B cell (primary cell): ENCODE data around the gene SMCR8. TPM values are rescaled to one million over a fixed set of nuclear protein-coding genes. Genes with fewer than 3 reads are reported as not detected.

Experiments
- ATAC-seq: fragments of 200-7000 bp; cut with Tn5 transposase; one replicate; pipeline ENCODE4 v1.10.0; 2021; ENCODE audit warnings: low read depth, mild to moderate bottlenecking, moderate number of reproducible peaks, moderate library complexity
- CTCF ChIA-PET: fragments of 350-600 bp; sonication (Branson Sonifier 250); formaldehyde crosslinking; loops from one replicate; lab custom pipeline; 2021; ENCODE audit warnings: antibody characterized with exemption, inconsistent platforms; lab: Charles Lee
- POLR2A ChIA-PET: fragments of 350-600 bp; sonication (Branson Sonifier 250); formaldehyde crosslinking; loops from one replicate; lab custom pipeline; 2021; ENCODE audit warnings: antibody characterized with exemption; lab: Charles Lee
- DNase-seq: peaks from one replicate; pipeline ENCODE4 v3.0.0; 2013
- H2AFZ ChIP-seq: 2 replicates; pipeline ENCODE4 v1.6.1; 2012; ENCODE audit warnings: mild to moderate bottlenecking, low read depth, low read length; ENCODE audit not compliant: insufficient read depth, poor library complexity, severe bottlenecking
- H3K27ac ChIP-seq, 2 donors: 1 replicate in 1 of 2; 2 replicates in 1 of 2; pipeline ENCODE4 v1.5.1; 2012 to 2013; ENCODE audit warnings: low read length in 2 of 2, mild to moderate bottlenecking in 2 of 2, moderate library complexity in 1 of 2
- H3K27me3 ChIP-seq, 4 experiments: fragments of 200-600 bp in 1 of 4; sonication (generic) in 1 of 4; replicated peaks in 1 of 4; 1 replicate in 2 of 4; 2 replicates in 2 of 4; pipeline versions ENCODE4 v1.6.1 to v1.7.0; 2013 to 2016; ENCODE audit warnings: low read length in 3 of 4, mild to moderate bottlenecking in 2 of 4, mixed read lengths in 1 of 4, moderate library complexity in 1 of 4; ENCODE audit not compliant: insufficient read depth in 4 of 4, control insufficient read depth in 3 of 4; ENCODE audit errors: control extremely low read depth in 1 of 4
- H3K36me3 ChIP-seq, 2 experiments: replicated peaks in 1 of 2; 1 replicate in 1 of 2; 2 replicates in 1 of 2; pipeline versions ENCODE4 v1.6.1 to v1.7.1; 2013; ENCODE audit warnings: low read length in 1 of 2; ENCODE audit not compliant: insufficient read depth in 2 of 2, control insufficient read depth in 1 of 2; ENCODE audit errors: control extremely low read depth in 1 of 2, extremely low read depth in 1 of 2
- H3K4me1 ChIP-seq, 2 donors: fragments of 200-600 bp in 1 of 2; sonication (generic) in 1 of 2; 1 replicate in 1 of 2; 2 replicates in 1 of 2; pipeline versions ENCODE4 v1.5.1 to v1.6.1; 2013 to 2017; ENCODE audit warnings: low read length in 2 of 2; ENCODE audit not compliant: control insufficient read depth in 2 of 2, insufficient read depth in 2 of 2
- H3K4me2 ChIP-seq: replicated peaks from 2 replicates; pipeline ENCODE3; 2012; ENCODE audit warnings: mild to moderate bottlenecking, low read depth, low read length; ENCODE audit not compliant: poor library complexity, severe bottlenecking
- H3K4me3 ChIP-seq, 5 experiments: fragments of 200-600 bp in 1 of 5; sonication (generic) in 1 of 5; 1 replicate in 3 of 5; 2 replicates in 2 of 5; pipeline versions ENCODE4 v1.5.1 to v1.7.0; 2011 to 2016; ENCODE audit warnings: low read length in 4 of 5, mild to moderate bottlenecking in 4 of 5, low read depth in 2 of 5, control low read depth in 1 of 5, moderate library complexity in 1 of 5; ENCODE audit not compliant: insufficient read depth in 1 of 5; ENCODE audit errors: control extremely low read depth in 1 of 5, extremely low read depth in 1 of 5
- H3K79me2 ChIP-seq: fragments of 200-600 bp; sonication (generic); one replicate; pipeline ENCODE4 v1.6.0; 2016; ENCODE audit warnings: low read length; ENCODE audit not compliant: control insufficient read depth, insufficient read depth
- H3K9ac ChIP-seq: fragments of 200-600 bp; sonication (generic); 2 replicates; pipeline ENCODE4 v1.6.1; 2017; ENCODE audit warnings: mild to moderate bottlenecking, low read length, moderate library complexity
- H3K9me3 ChIP-seq, 3 donors: one replicate each; pipeline versions ENCODE4 v1.6.1 to v1.7.1; 2013; ENCODE audit warnings: low read length in 2 of 3; ENCODE audit not compliant: control insufficient read depth in 2 of 3, insufficient read depth in 1 of 3; ENCODE audit errors: control extremely low read depth in 1 of 3
- H4K20me1 ChIP-seq: 2 replicates; pipeline ENCODE4 v1.6.0; 2012; ENCODE audit warnings: mild to moderate bottlenecking, low read length; ENCODE audit not compliant: insufficient read depth, control insufficient read depth, poor library complexity, severe bottlenecking
- H3K27ac Mint-ChIP-seq: one replicate; pipeline ENCODE4 v1.8.0; 2021; ENCODE audit warnings: mixed read lengths
- H3K27me3 Mint-ChIP-seq: one replicate; pipeline ENCODE4 v1.8.0; 2021; ENCODE audit warnings: mixed read lengths
- H3K4me1 Mint-ChIP-seq: one replicate; pipeline ENCODE4 v1.8.0; 2021; ENCODE audit warnings: mixed read lengths
- H3K4me3 Mint-ChIP-seq: one replicate; pipeline ENCODE4 v1.8.0; 2021; ENCODE audit warnings: mixed read lengths
- H3K9me3 Mint-ChIP-seq: one replicate; pipeline ENCODE4 v1.8.0; 2022; ENCODE audit warnings: mixed read lengths; ENCODE audit not compliant: insufficient read depth
- CTCF ChIP-seq: fragments of 200-600 bp; IDR thresholded peaks from one replicate; pipeline ENCODE4 v1.8.0; 2022; ENCODE audit warnings: antibody characterized with exemption, mild to moderate bottlenecking
- EZH2 ChIP-seq: IDR thresholded peaks from 2 replicates; pipeline ENCODE4 v1.6.1; 2012; ENCODE audit warnings: borderline replicate concordance, low read depth, mild to moderate bottlenecking, moderate library complexity, low read length; ENCODE audit not compliant: insufficient read depth, poor library complexity, severe bottlenecking
- WGBS: methylation state at CpG from one replicate; pipeline ENCODE4 v1.1.5; 2013; ENCODE audit warnings: missing lambda C conversion rate; ENCODE audit not compliant: insufficient coverage; 5-methylcytosine and 5-hydroxymethylcytosine counted together
- intact Hi-C: fragments of 100-400 bp; cut with micrococcal nuclease; formaldehyde crosslinking; loops from one replicate; pipeline ENCODE4 v1.10.0; 2022
- polyA plus RNA-seq: library from polyadenylated mRNA; depleted of rRNA; stranded (reverse); fragments of >200 nt; gene quantifications from 2 replicates; pipeline ENCODE4 v1.2.3, GENCODE V29; 2012
- total RNA-seq, 2 donors: library from RNA; stranded (reverse); fragments of 120-200 nt in 1 of 2; gene quantifications; 1 replicate in 1 of 2; 2 replicates in 1 of 2; pipeline versions ENCODE4 v1.2.3 to v1.2.4, GENCODE V29; 2013 to 2022

The SMCR8 gene
- total and polyA plus RNA-seq, 2 donors (not counting 1 experiment from before 2014, with no cell fraction given), result 16.2 to 48.0 TPM

- H4K20me1 ChIP-seq, result peaks cover 54% of the 10 kb centered on the region
- TF ChIP-seq EZH2, result no peak
- TF ChIP-seq CTCF, result no peak
- H3K9me3 ChIP-seq, result peaks cover 0 to 3% (median 0%) of the 10 kb centered on the region in 3 donors
- H3K27me3 ChIP-seq, result no peaks in the 10 kb centered on the region
- peaks cover 0 to 14% of the 10 kb centered on the region in 2 donors for H3K4me1 ChIP-seq
- H3K27ac Mint-ChIP-seq, result peak overlapping the region; percentile 20
- peaks cover 22% of the 10 kb centered on the region for H3K4me1 Mint-ChIP-seq
- no peak overlapping the region for H3K4me2 ChIP-seq
- peaks cover 0 to 73% of the 10 kb centered on the region in 2 experiments for H3K36me3 ChIP-seq
- CTCF ChIA-PET, result no interaction called here
- H3K9ac ChIP-seq, result no peak overlapping the region
- H3K27ac ChIP-seq, result no peak overlapping the region
- H3K4me3 Mint-ChIP-seq, result no peak overlapping the region
- intact Hi-C loops, result no loop called here
- no peak for DNase-seq
- H3K79me2 ChIP-seq, result peaks cover 19% of the 10 kb centered on the region
- H3K9me3 Mint-ChIP-seq, result no peaks in the 10 kb centered on the region
- POLR2A ChIA-PET, result no interaction called here
- no peak for ATAC-seq
- WGBS, result 98% methylated on average over 6 of the region's 6 CpGs
- no peaks in the 10 kb centered on the region for H3K27me3 Mint-ChIP-seq
- no peak overlapping the region for H3K4me3 ChIP-seq
- H2AFZ ChIP-seq, result no peak overlapping the region
Observed at GRCh38 chr17:18326572-18326971, 11.5 kb downstream of the SMCR8 start.

GRCh38 chr17:18327093-18327492 lies 12.0 kb downstream of the SMCR8 start:
- peaks cover 0 to 3% (median 0%) of the 10 kb centered on the region in 3 donors for H3K9me3 ChIP-seq
- intact Hi-C loops, result no loop called here
- Mint-ChIP-seq H3K27ac (no peak overlapping the region), H3K9me3 (no peaks in the 10 kb centered on the region), H3K4me1 (peaks cover 20% of the 10 kb centered on the region), H3K27me3 (no peaks in the 10 kb centered on the region), H3K4me3 (no peak overlapping the region)
- no peak overlapping the region for H3K27ac ChIP-seq
- 93% methylated on average over 2 of the region's 2 CpGs for WGBS
- DNase-seq (no peak), ATAC-seq (no peak)
- ChIA-PET CTCF (no interaction called here), POLR2A (no interaction called here)
- peaks cover 51% of the 10 kb centered on the region for H4K20me1 ChIP-seq
- H3K4me1 ChIP-seq, result peaks cover 0 to 14% of the 10 kb centered on the region in 2 donors
- H3K4me2 ChIP-seq, result no peak overlapping the region
- no peaks in the 10 kb centered on the region for H3K27me3 ChIP-seq
- H3K9ac ChIP-seq, result no peak overlapping the region
- no peak overlapping the region for H3K4me3 ChIP-seq
- H2AFZ ChIP-seq, result no peak overlapping the region
- H3K79me2 ChIP-seq, result peaks cover 16% of the 10 kb centered on the region
- TF ChIP-seq CTCF, result no peak
- no peak for TF ChIP-seq EZH2
- H3K36me3 ChIP-seq, result peaks cover 0 to 75% of the 10 kb centered on the region in 2 experiments
